GM21576 (cell line): ENCODE results near the gene NSMCE1.
"Not testable (repeated sequence)": the region's sequence is repeated elsewhere in the genome, so short reads cannot be mapped to it uniquely, and the experiment has no call there.

ENCODE experiments used
- ATAC-seq: cut with Tn5 transposase; IDR thresholded peaks from one replicate; pipeline ENCODE4 v1.9.1; 2021; ENCODE audit warnings: mild to moderate bottlenecking, moderate library complexity; ENCODE audit not compliant: unreplicated experiment

NSMCE1 gene

GRCh38 chr16:27303256-27304100 lies 34.9 kb upstream of the NSMCE1 start:
- ATAC-seq = no peak

GRCh38 chr16:27302126-27302525 lies 33.6 kb upstream of the NSMCE1 start:
- no peak for ATAC-seq

- no peak for ATAC-seq
Observed at GRCh38 chr16:27301236-27301861, 32.8 kb upstream of the NSMCE1 start.

- no peak for ATAC-seq
Observed at GRCh38 chr16:27298132-27298531, 29.6 kb upstream of the NSMCE1 start.

GRCh38 chr16:27293343-27293742 lies 24.8 kb upstream of the NSMCE1 start:
- ATAC-seq = no peak

- ATAC-seq = no peak
Observed at GRCh38 chr16:27291722-27292240, 23.2 kb upstream of the NSMCE1 start.

- no peak for ATAC-seq
Observed at GRCh38 chr16:27291106-27291505, 22.5 kb upstream of the NSMCE1 start.

- ATAC-seq = no peak
Observed at GRCh38 chr16:27290562-27290961, 22.0 kb upstream of the NSMCE1 start.

GRCh38 chr16:27289669-27290068 lies 21.1 kb upstream of the NSMCE1 start:
- ATAC-seq = no peak

- not testable (repeated sequence) for ATAC-seq
Observed at GRCh38 chr16:27288313-27288712, 19.7 kb upstream of the NSMCE1 start.

- ATAC-seq = no peak
Observed at GRCh38 chr16:27287887-27288286, 19.3 kb upstream of the NSMCE1 start.

GRCh38 chr16:27287051-27287811 lies 18.7 kb upstream of the NSMCE1 start:
- no peak for ATAC-seq

- ATAC-seq = no peak
Observed at GRCh38 chr16:27286451-27286850, 17.9 kb upstream of the NSMCE1 start.

GRCh38 chr16:27285676-27286196 lies 17.2 kb upstream of the NSMCE1 start:
- no peak for ATAC-seq

- ATAC-seq = no peak
Observed at GRCh38 chr16:27284865-27285675, 16.5 kb upstream of the NSMCE1 start.

GRCh38 chr16:27281243-27281642 lies 12.7 kb upstream of the NSMCE1 start:
- no peak for ATAC-seq

GRCh38 chr16:27275394-27275793 lies 6.8 kb upstream of the NSMCE1 start:
- no peak for ATAC-seq

- not testable (repeated sequence) for ATAC-seq
Observed at GRCh38 chr16:27274424-27274874, 5.9 kb upstream of the NSMCE1 start.

- ATAC-seq = no peak
Observed at GRCh38 chr16:27273670-27274423, 5.3 kb upstream of the NSMCE1 start.

- ATAC-seq = no peak
Observed at GRCh38 chr16:27273330-27273669, 4.7 kb upstream of the NSMCE1 start.
